Skeletal muscle tissue (tissue), 4 donors: Measurements from ENCODE around the gene NDUFS6. TPM values are rescaled to one million over a fixed set of nuclear protein-coding genes. Genes with fewer than 3 reads are reported as not detected.

Experiments
- H3K27ac ChIP-seq: one replicate; pipeline ENCODE4 v1.7.0; 2013; ENCODE audit warnings: mild to moderate bottlenecking, low read depth, low read length, inconsistent platforms
- H3K27me3 ChIP-seq, 3 donors: one replicate each; pipeline ENCODE4 v1.7.0; 2013; ENCODE audit warnings: low read length in 3 of 3; ENCODE audit not compliant: control insufficient read depth in 3 of 3, insufficient read depth in 3 of 3
- H3K36me3 ChIP-seq, 3 donors: one replicate each; pipeline ENCODE4 v1.7.0; 2013; ENCODE audit warnings: low read length in 3 of 3; ENCODE audit not compliant: control insufficient read depth in 3 of 3, insufficient read depth in 3 of 3
- H3K4me1 ChIP-seq, 3 donors: one replicate each; pipeline ENCODE4 v1.7.0; 2013; ENCODE audit warnings: low read length in 3 of 3, mild to moderate bottlenecking in 3 of 3; ENCODE audit not compliant: control insufficient read depth in 3 of 3, insufficient read depth in 3 of 3
- H3K4me3 ChIP-seq, 3 donors: one replicate each; pipeline ENCODE4 v1.7.0; 2013; ENCODE audit warnings: low read length in 3 of 3
- H3K9ac ChIP-seq, 3 donors: one replicate each; pipeline ENCODE4 v1.7.0; 2013; ENCODE audit warnings: low read length in 3 of 3, mild to moderate bottlenecking in 3 of 3, moderate library complexity in 2 of 3, low read depth in 1 of 3
- H3K9me3 ChIP-seq, 3 donors: one replicate each; pipeline ENCODE4 v1.7.0; 2013; ENCODE audit warnings: low read length in 3 of 3; ENCODE audit not compliant: control insufficient read depth in 3 of 3
- total RNA-seq: library from RNA; depleted of rRNA; stranded (reverse); fragments of >200 nt; gene quantifications from one replicate; pipeline ENCODE4 v1.2.3, GENCODE V29; 2014
- donor health status: Osteomylitis.

The NDUFS6 gene
- total RNA-seq, 1 donor from 2014 or later: 37.1 TPM

DNA sequence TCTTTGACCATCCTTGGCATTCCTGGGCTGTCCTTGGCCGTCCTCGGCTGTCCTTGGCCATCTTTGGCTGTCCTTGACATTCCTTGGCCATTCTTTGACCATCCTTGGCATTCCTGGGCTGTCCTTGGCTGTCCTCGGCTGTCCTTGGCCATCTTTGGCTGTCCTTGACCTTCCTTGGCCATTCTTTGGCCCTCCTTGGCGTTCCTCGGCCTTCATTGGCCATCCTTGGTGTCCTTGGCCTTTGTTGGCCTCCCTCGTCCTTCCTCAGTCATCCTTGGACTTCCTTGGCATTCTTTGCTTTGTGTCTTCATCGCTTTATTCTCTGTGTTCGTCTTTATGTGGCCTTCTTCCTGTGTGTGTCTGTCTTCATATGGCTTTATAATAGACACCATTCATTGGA lies 20.7 kb downstream of the NDUFS6 start:
- H3K4me3 ChIP-seq: no peak overlapping the region
- no peaks in the 10 kb centered on the region for H3K27me3 ChIP-seq
- H3K4me1 ChIP-seq: no peaks in the 10 kb centered on the region
- no peak overlapping the region for H3K27ac ChIP-seq
- peaks cover 53 to 57% (median 55%) of the 10 kb centered on the region in 3 donors for H3K36me3 ChIP-seq
- H3K9ac ChIP-seq: no peak overlapping the region
- H3K9me3 ChIP-seq: no peaks in the 10 kb centered on the region

DNA sequence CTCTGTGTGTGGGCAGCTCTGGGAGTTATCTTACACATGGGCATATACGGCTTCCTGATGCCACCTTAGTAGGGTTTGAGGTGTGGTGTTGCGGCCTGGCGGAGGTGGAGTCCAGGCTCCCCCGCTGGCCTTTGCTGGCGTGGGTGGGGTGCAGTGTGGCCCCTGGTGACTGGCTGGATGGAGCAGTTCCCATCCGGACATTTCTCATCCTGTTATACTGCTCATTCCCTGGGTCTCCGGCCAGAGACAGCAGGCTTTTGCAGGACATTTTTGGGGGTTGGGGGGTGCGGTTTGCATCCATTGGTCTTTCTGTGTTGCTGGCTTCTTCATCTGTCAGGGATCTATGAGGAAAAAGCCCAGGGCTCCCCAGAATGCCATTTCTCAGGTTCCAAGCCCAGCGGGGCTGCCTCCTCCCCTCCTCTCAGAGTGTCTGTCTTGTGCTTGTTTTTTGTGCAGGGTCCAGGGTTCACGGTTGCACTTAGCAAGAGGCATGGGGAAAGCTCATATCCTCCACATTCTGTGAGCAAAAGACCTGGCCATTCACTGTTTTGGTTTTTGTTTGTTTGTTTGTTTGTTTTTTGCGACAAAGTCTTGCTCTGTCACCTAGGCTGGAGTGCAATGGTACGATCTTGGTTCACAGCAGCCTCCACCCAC lies 22.3 kb downstream of the NDUFS6 start:
- Histone ChIP-seq H3K4me1 (no peaks in the 10 kb centered on the region), H3K9me3 (no peaks in the 10 kb centered on the region), H3K27ac (no peak overlapping the region), H3K4me3 (no peak overlapping the region), H3K27me3 (no peaks in the 10 kb centered on the region), H3K36me3 (peaks cover 37 to 49% (median 41%) of the 10 kb centered on the region in 3 donors), H3K9ac (no peak overlapping the region)

DNA sequence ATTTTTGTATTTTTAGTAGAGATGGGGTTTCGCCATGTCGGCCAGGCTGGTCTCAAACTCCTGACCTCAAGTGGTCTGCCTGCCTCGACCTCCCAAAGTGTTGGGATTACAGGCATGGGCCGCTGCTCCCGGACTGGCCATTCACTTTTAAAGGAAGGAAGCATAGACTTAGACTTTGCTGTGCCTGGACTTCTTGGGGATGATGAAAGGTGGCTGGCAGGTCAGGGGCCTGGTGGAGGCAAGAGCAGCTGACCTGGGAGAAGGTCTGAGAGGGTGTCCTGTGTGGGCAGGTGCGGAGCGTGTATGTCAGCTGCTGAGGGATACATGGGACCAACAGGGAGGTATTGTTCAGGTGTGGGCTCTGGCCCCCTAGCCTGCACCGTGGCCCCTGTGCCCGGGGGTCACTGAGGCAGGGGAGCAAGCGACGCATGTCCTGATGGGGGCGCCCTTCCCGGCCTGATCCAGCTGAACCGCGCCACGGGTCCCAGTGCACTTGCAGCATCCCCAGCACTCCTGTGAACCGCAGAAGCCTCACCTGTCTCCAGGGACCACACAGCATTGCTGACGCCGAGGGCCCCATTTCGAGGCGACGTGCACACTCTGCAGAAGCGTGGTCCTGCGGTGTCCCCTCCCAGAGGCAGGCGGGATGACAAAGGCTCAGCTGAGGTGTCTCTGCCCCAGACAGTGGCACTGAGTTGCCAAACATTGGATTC lies 23.1 kb downstream of the NDUFS6 start:
- Histone ChIP-seq H3K27ac (no peak overlapping the region), H3K9ac (no peak overlapping the region), H3K36me3 (peaks cover 31 to 47% (median 35%) of the 10 kb centered on the region in 3 donors), H3K4me1 (no peaks in the 10 kb centered on the region), H3K27me3 (no peaks in the 10 kb centered on the region), H3K9me3 (no peaks in the 10 kb centered on the region), H3K4me3 (no peak overlapping the region)

DNA sequence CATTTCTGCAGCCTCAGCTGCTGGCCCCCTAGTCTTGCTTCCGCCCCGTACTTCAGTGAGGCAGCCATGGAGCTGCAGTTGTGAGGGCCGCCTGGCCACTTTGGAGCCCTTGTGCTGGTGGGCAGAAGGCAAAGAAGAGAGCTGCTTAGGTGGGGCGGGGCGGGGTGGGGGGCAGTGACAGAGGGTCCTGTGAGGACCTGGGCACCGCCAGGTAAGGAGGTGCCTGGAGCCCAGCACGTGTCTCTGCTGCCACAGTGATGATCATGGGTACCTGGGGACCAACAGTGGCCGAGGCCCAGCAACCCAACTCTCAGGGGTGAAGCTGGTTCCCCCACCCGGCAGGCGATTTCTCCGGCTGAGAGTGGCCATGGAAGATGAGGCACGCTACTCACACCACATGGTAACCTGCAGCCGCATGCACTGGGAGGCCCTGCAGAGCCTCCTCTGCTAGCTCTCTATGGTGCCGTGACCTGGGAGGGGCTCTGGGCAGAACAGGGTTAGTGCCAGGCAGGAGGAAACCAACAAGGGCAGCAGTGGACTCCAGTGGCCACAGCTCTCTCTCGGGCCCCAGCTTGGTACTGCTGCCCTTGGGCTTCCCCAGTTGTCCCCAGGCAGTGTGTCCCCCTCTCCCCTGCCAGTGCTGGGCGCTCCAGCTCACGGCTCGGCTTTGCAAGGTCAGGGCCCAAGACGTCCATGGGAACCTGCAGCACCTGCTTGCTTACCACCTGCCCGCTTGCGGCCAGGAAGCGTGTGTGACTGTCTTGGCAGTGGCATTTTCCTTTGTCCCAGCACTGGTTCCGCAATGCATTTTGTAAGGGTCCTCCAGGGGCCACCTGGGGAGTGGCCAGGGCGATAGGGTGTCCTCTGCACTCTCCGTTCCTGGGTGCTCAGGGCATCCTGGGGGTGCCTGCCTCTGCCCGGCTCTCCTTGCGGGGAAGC lies 24.0 kb downstream of the NDUFS6 start:
- no peaks in the 10 kb centered on the region for H3K4me1 ChIP-seq
- H3K27me3 ChIP-seq: no peaks in the 10 kb centered on the region
- no peak overlapping the region for H3K9ac ChIP-seq
- no peaks in the 10 kb centered on the region for H3K9me3 ChIP-seq
- H3K4me3 ChIP-seq: no peak overlapping the region
- H3K27ac ChIP-seq: no peak overlapping the region
- H3K36me3 ChIP-seq: peaks cover 32 to 47% (median 34%) of the 10 kb centered on the region in 3 donors

DNA sequence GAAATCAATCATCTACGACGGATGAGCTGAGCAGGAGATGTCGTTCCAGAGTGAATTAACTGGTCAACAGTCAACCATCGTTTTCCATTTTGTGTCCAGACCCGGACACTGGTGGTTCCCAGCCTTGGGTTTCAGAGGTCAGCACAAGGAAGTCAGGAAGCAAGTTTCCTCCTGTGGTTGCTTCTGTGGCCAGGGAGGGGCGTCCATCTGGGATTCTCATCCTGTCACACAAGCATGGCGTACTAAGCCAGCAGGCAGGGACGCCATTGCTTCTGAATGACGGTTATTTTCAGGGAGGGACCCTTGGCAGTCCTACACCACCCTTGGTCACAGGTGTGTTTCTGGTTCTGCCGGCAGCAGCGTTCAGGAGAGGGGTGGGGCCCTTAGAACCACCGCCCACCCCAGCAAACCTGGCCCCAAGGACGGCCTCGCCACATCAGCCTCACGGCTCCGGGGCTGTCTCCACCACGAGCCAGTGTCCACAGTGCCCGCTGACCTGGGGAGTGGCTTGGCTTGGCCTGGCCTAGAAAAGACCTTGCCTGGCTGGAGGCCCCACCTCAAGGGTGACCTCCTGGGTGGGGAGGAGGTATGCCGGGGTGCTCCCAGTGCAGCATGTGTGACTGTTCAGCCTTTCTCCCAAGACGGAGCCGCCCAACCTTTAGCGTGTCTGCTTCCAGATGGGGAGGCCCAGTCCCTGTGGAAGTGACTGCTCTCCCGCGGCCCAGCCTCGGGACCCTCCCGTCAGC lies 25.2 kb downstream of the NDUFS6 start:
- H3K4me1 ChIP-seq: no peaks in the 10 kb centered on the region
- no peaks in the 10 kb centered on the region for H3K27me3 ChIP-seq
- no peaks in the 10 kb centered on the region for H3K9me3 ChIP-seq
- no peak overlapping the region for H3K9ac ChIP-seq
- H3K36me3 ChIP-seq: peaks cover 22 to 35% (median 23%) of the 10 kb centered on the region in 3 donors
- H3K4me3 ChIP-seq: no peak overlapping the region
- H3K27ac ChIP-seq: no peak overlapping the region

DNA sequence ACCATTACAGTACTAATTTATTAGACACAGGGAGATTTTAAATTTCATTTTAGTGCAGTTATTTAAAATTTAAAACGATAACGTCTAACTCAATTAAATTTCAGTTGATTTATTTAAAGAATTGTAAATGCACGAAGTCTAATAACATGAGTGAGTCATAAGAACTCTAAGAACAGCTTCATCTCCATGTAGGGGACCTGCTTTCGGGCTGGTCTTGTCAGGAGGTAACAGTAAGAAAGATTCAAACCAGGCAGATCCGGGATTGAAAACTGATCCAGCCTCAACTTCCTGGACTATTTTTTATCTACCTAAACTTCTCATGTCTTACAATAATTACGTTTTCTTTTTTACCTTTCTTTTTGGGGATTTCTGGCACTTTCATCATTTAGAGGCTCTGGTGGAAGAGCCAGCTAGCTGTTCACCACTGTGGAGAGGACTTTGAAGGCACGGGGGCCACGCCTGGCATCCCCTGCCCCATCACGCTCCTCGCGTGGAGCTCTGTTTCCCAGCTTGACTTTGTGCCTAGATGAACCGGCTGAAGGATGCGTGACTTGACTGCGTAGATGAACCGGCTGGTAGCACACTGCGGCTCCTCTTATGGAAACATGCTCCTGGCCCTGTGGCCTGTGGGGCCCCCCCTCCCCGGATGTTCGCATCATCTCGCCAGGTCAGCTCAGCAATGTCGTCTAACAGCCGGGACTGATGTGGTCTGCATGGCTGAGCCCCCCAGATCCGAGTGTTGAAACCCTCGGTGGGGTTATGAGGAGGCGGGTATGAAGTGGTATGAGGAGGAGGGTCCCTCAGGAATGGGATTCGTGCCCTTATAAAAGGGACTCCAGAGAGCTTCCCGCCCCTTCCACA lies 26.0 kb downstream of the NDUFS6 start:
- Histone ChIP-seq H3K9ac (no peak overlapping the region), H3K27ac (no peak overlapping the region), H3K9me3 (no peaks in the 10 kb centered on the region), H3K36me3 (peaks cover 14 to 31% (median 17%) of the 10 kb centered on the region in 3 donors), H3K27me3 (peaks cover 0 to 4% (median 0%) of the 10 kb centered on the region in 3 donors), H3K4me1 (no peaks in the 10 kb centered on the region), H3K4me3 (no peak overlapping the region)

DNA sequence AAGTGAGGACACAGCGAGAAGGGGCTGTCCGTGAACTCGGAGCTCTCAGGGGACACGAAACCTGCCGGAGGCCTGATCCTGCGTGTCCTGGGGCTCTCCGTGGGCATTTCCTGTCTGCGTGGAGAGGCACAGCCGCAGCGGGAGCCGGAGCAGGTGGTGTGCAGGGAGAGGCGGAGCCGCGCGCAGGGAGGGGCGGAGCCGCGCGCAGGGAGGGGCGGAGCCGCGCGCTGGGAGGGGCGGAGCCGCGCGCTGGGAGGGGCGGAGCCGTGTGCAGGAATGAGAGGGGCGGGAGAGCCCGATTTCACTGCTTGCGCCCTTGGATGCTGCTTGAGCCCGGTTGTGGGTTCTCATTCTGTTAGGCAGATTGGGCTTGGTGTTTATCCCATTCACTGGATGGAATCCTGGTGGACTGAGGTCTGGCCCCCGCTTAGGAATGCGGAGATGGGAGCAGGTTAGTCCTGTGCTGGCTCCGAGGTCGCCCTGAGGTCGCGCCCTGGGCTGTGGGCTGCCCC lies 26.7 kb downstream of the NDUFS6 start:
- Histone ChIP-seq H3K27me3 (peaks cover 0 to 4% (median 0%) of the 10 kb centered on the region in 3 donors), H3K4me1 (no peaks in the 10 kb centered on the region), H3K36me3 (peaks cover 11 to 29% (median 17%) of the 10 kb centered on the region in 3 donors), H3K9ac (no peak overlapping the region), H3K9me3 (no peaks in the 10 kb centered on the region), H3K4me3 (no peak overlapping the region), H3K27ac (no peak overlapping the region)

DNA sequence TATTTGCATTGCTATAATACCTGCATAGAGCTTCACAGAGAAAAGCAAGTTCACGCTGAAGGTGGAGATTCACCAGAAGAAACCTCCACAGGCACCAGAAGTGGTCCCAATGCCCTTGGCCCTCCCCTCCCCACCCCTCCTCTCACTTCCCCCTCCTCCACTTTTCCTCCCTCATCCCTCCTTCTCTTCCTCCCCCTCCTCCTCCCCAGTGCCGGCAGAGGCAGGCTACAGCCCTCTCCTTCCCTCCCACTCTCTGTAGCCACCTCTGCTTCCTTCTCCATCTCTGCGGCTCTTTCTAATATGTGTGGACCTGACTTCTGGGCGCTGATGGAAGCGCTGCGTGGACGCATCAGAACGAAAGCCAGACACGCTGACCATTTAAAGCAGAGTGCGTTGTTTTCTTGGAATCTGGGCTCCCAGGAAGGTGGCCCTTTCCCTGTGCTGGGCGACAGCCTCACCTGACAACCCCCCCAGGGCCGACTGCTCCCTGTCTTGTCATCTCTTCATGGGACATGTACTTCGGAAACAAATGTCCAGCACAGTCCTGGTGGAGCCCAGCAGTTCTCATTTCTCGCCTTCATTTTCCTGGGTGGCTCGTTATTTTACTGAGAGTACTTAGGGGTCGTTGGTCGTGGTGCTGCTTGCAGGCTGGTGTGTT lies 29.5 kb downstream of the NDUFS6 start:
- peaks cover 6 to 14% (median 9%) of the 10 kb centered on the region in 3 donors for H3K36me3 ChIP-seq
- no peak overlapping the region for H3K9ac ChIP-seq
- H3K4me1 ChIP-seq: no peaks in the 10 kb centered on the region
- H3K4me3 ChIP-seq: no peak overlapping the region
- H3K27me3 ChIP-seq: peaks cover 0 to 9% (median 4%) of the 10 kb centered on the region in 3 donors
- H3K9me3 ChIP-seq: no peaks in the 10 kb centered on the region
- H3K27ac ChIP-seq: no peak overlapping the region
